ENCODE results near the gene FAM227A. TPM values are rescaled to one million over a fixed set of nuclear protein-coding genes. Genes with fewer than 3 reads are reported as not detected.

Gene FAM227A
- under 1 TPM in 4 of 6 experiments, not detected in 2; 0.02 to 0.20 (median 0.16) TPM for total RNA-seq
- long read RNA-seq: 0 reads

GRCh38 chr22:38656256-38657044, at the start of gene FAM227A, which contains the start of gene CBY1:
FAM227A (minus strand) TSS chr22:38656392; CDS start chr22:38650168, 6,224 bp downstream.
CBY1 (plus strand) TSS chr22:38656638; CDS start chr22:38668055, 11,417 bp downstream.
- no peaks in the 10 kb centered on the region for H3K27me3 ChIP-seq
- H3K27ac ChIP-seq: peak within 1 kb of the TSS; percentile 83 to 94 (median 86)
- no peaks in the 10 kb centered on the region for H3K9me3 ChIP-seq
- peaks cover 0 to 15% (median 4%) of the 10 kb centered on the region in 4 donors for H3K4me1 ChIP-seq
- TF ChIP-seq POLR2A (IDR thresholded peaks at IDR 0.05) (peak; percentile 44), CTCF (IDR thresholded peaks at IDR 0.05) (no peak)
- no peaks in the 10 kb centered on the region for H3K36me3 ChIP-seq
- 0% methylated on average over 6 of the region's 66 CpGs for WGBS (ENCODE audit: insufficient coverage, low coverage, low lambda C conversion rate, missing lambda C conversion rate)
- intact Hi-C loops (cut with DNase I): no loop called here
- H3K4me3 ChIP-seq: peak within 1 kb of the TSS; percentile 79 to 100 (median 95)
- peak; percentile 96 to 98 (median 98) for ATAC-seq
- peak; percentile 88 to 91 (median 89) for DNase-seq

GRCh38 chr22:38705235-38706100, 49.3 kb upstream of the FAM227A start, which contains the start of gene GTPBP1:
GTPBP1 (plus strand) TSS chr22:38705944; CDS start chr22:38705956, 12 bp downstream.
- peak in 2 of 4 donors; percentile 29 to 36 for TF ChIP-seq CTCF (IDR thresholded peaks at IDR 0.05)
- TF ChIP-seq POLR2A (IDR thresholded peaks at IDR 0.05): peak; percentile 90
- WGBS (ENCODE audit: insufficient coverage, low coverage, low lambda C conversion rate, missing lambda C conversion rate): under 1% methylated on average over 28 of the region's 55 CpGs
- intact Hi-C loops (cut with DNase I): no loop called here

GRCh38 chr22:38704654-38705234, 48.6 kb upstream of the FAM227A start:
- no peaks in the 10 kb centered on the region for H3K27me3 ChIP-seq
- intact Hi-C loops (cut with DNase I): no loop called here
- no peaks in the 10 kb centered on the region for H3K9me3 ChIP-seq
- WGBS (ENCODE audit: insufficient coverage, low coverage, low lambda C conversion rate, missing lambda C conversion rate): 6% methylated on average over 10 of the region's 10 CpGs
- TF ChIP-seq POLR2A (IDR thresholded peaks at IDR 0.05) (no peak), CTCF (IDR thresholded peaks at IDR 0.05) (no peak)
- H3K4me3 ChIP-seq: peak overlapping the region; percentile 4 to 6 (median 5)
- ATAC-seq: no peak
- H3K27ac ChIP-seq: peak overlapping the region; percentile 60 to 94 (median 67)
- H3K4me1 ChIP-seq: peaks cover 0 to 34% (median 7%) of the 10 kb centered on the region in 4 donors
- no peak for DNase-seq
- H3K36me3 ChIP-seq: peaks cover 0 to 2% (median 0%) of the 10 kb centered on the region in 4 donors

More at GRCh38 chr22:38705235-38706100, 49.3 kb upstream of the FAM227A start, which contains the start of gene GTPBP1:
- Histone ChIP-seq H3K27me3 (no peaks in the 10 kb centered on the region), H3K9me3 (no peaks in the 10 kb centered on the region), H3K36me3 (peaks cover 0 to 4% (median 0%) of the 10 kb centered on the region in 4 donors), H3K27ac (peak within 1 kb of the TSS; percentile 93 to 97 (median 96)), H3K4me3 (peak within 1 kb of the TSS; percentile 76 to 89 (median 85)), H3K4me1 (peaks cover 0 to 31% (median 7%) of the 10 kb centered on the region in 4 donors)
- DNase-seq: peak; percentile 97 to 99 (median 99)
- ATAC-seq: peak; percentile 80 to 91 (median 86)
